ENCODE measurements around the gene TRIM50.

- TF ChIP-seq POLR2A (IDR thresholded peaks at IDR 0.05), result peak in 1 of 2 donors; percentile 39
- no peak for TF ChIP-seq CTCF (IDR thresholded peaks at IDR 0.05)
Measured at GRCh38 chr7:73308665-73309214, 19.1 kb downstream of the TRIM50 start, which contains the start of gene NSUN5.
